SH-SY5Y (cell line): ENCODE data around the gene CRADD.

Experiments used
- GATA2 ChIP-seq: IDR thresholded peaks from 2 replicates; pipeline ENCODE4 v1.6.1; 2011; ENCODE audit warnings: mild to moderate bottlenecking, low read depth, low read length
- GATA3 ChIP-seq: IDR thresholded peaks from 2 replicates; pipeline ENCODE4 v1.6.1; 2011; ENCODE audit warnings: low read depth, mild to moderate bottlenecking, low read length, moderate library complexity

The CRADD gene

GRCh38 chr12:93803424-93803807 lies 126.2 kb downstream of the CRADD start:
- no peak for TF ChIP-seq GATA3
- no peak for TF ChIP-seq GATA2

GRCh38 chr12:93804392-93805179 lies 127.4 kb downstream of the CRADD start:
- TF ChIP-seq GATA2, result no peak
- no peak for TF ChIP-seq GATA3

GRCh38 chr12:93805736-93806141 lies 128.6 kb downstream of the CRADD start:
- TF ChIP-seq GATA3 (no peak), GATA2 (no peak)

- TF ChIP-seq GATA2 (no peak), GATA3 (no peak)
Observed at GRCh38 chr12:93807354-93807753, 130.2 kb downstream of the CRADD start.

GRCh38 chr12:93808169-93808899 lies 131.2 kb downstream of the CRADD start:
- TF ChIP-seq GATA3 (no peak), GATA2 (no peak)

- TF ChIP-seq GATA2, result no peak
Observed at GRCh38 chr12:93812626-93813025, 135.5 kb downstream of the CRADD start.

- no peak for TF ChIP-seq GATA3
- no peak for TF ChIP-seq GATA2
Observed at GRCh38 chr12:93813186-93813585, 136.0 kb downstream of the CRADD start.

GRCh38 chr12:93813972-93814821 lies 137.0 kb downstream of the CRADD start:
- TF ChIP-seq GATA2, result no peak

GRCh38 chr12:93818488-93819049 lies 141.4 kb downstream of the CRADD start:
- no peak for TF ChIP-seq GATA2
- TF ChIP-seq GATA3, result no peak

- TF ChIP-seq GATA3 (no peak), GATA2 (no peak)
Observed at GRCh38 chr12:93819050-93819491, 141.9 kb downstream of the CRADD start.

- TF ChIP-seq GATA3, result no peak
- TF ChIP-seq GATA2, result no peak
Observed at GRCh38 chr12:93823616-93824391, 146.6 kb downstream of the CRADD start.

GRCh38 chr12:93824514-93825500 lies 147.6 kb downstream of the CRADD start:
- TF ChIP-seq GATA3 (no peak), GATA2 (no peak)
